MM.1S (cell line): Measurements from ENCODE around the gene NUB1.

Experiments
- DNase-seq: peaks from one replicate; pipeline ENCODE4 v3.0.0-alpha.2; 2015
- H2AFZ ChIP-seq: fragments of 300-600 bp; sonication (generic); 2 replicates; pipeline ENCODE4 v1.6.0; 2016; ENCODE audit warnings: antibody characterized with exemption, low read length
- H3F3A ChIP-seq: fragments of 300-600 bp; sonication (generic); 2 replicates; pipeline ENCODE4 v1.6.1; 2016; ENCODE audit warnings: mild to moderate bottlenecking, antibody characterized with exemption, low read length, moderate library complexity, mixed read lengths; ENCODE audit not compliant: insufficient read depth
- H3K27ac ChIP-seq: fragments of 300-600 bp; sonication (generic); 2 replicates; pipeline ENCODE4 v1.5.1; 2016; ENCODE audit warnings: mild to moderate bottlenecking, low read length
- H3K27me3 ChIP-seq: fragments of 300-600 bp; sonication (generic); replicated peaks from 2 replicates; pipeline ENCODE4 v1.6.0; 2016; ENCODE audit warnings: low read length; ENCODE audit not compliant: insufficient read depth
- H3K36me3 ChIP-seq: fragments of 300-600 bp; sonication (generic); replicated peaks from 2 replicates; pipeline ENCODE4 v1.6.1; 2016; ENCODE audit warnings: mild to moderate bottlenecking, low read length, mixed read lengths; ENCODE audit not compliant: insufficient read depth
- H3K4me1 ChIP-seq: fragments of 300-600 bp; sonication (generic); 2 replicates; pipeline ENCODE4 v1.6.1; 2016; ENCODE audit warnings: low read length, mixed read lengths
- H3K4me2 ChIP-seq: fragments of 300-600 bp; sonication (generic); 2 replicates; pipeline ENCODE4 v1.6.0; 2016; ENCODE audit warnings: low read depth, low read length
- H3K4me3 ChIP-seq: fragments of 300-600 bp; sonication (generic); 2 replicates; pipeline ENCODE4 v1.5.1; 2016; ENCODE audit warnings: low read length, mixed read lengths
- H3K79me2 ChIP-seq: fragments of 300-600 bp; sonication (generic); 2 replicates; pipeline ENCODE4 v1.6.1; 2016; ENCODE audit warnings: mixed run types, low read length, mixed read lengths
- H3K9ac ChIP-seq: fragments of 300-600 bp; sonication (generic); 2 replicates; pipeline ENCODE4 v1.6.1; 2016; ENCODE audit warnings: low read length, mixed read lengths
- H3K9me2 ChIP-seq: fragments of 300-600 bp; sonication (generic); replicated peaks from 2 replicates; pipeline ENCODE4 v1.6.1; 2016; ENCODE audit warnings: mild to moderate bottlenecking, low read length, mixed read lengths; ENCODE audit not compliant: insufficient read depth
- H3K9me3 ChIP-seq: fragments of 300-600 bp; sonication (generic); replicated peaks from 2 replicates; pipeline ENCODE4 v1.6.1; 2016; ENCODE audit warnings: mild to moderate bottlenecking, low read length, mixed read lengths; ENCODE audit not compliant: insufficient read depth
- H4K20me1 ChIP-seq: fragments of 300-600 bp; sonication (generic); 2 replicates; pipeline ENCODE4 v1.6.1; 2016; ENCODE audit warnings: mild to moderate bottlenecking, low read length, moderate library complexity, mixed read lengths; ENCODE audit not compliant: insufficient read depth
- EZH2 ChIP-seq: fragments of 300-600 bp; sonication (generic); optimal IDR thresholded peaks from 2 replicates; pipeline ENCODE3; 2017; ENCODE audit warnings: low read depth, mild to moderate bottlenecking, antibody characterized with exemption, low read length, mixed read lengths
- EZH2phosphoT487 ChIP-seq: fragments of 300-600 bp; sonication (generic); IDR thresholded peaks from 2 replicates; pipeline ENCODE4 v1.6.1; 2018; ENCODE audit warnings: antibody characterized with exemption, low read length
- TF ChIP-seq, protein P1 (sequence below): fragments of 300-600 bp; sonication (generic); IDR thresholded peaks from 2 replicates; pipeline ENCODE4 v1.5.1; 2016; ENCODE audit warnings: antibody characterized with exemption, low read length, mixed read lengths

NUB1 gene

DNA sequence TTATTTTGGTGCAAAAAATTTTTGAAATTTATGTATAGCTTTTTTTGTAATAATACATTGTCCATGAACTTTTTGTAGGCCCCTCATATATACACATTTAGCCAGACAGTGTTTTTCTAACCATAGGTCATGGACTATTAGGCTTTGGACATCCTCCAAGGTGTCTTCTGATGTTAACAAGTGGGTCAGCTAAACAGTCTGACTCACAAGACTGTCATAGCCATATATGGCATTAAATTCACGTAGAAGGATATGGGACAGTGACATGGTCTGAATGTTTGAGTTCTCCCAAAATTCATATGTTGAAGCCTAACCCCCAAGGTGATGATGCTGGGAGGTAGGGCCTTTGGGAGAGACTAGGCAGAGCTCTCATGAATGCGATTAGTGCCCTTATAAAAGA, 14.0 kb upstream of the NUB1 start:
- no peak overlapping the region for H3K4me2 ChIP-seq
- no peaks in the 10 kb centered on the region for H3F3A ChIP-seq
- H3K27me3 ChIP-seq: no peaks in the 10 kb centered on the region
- DNase-seq: no peak
- TF ChIP-seq EZH2: no peak
- TF ChIP-seq, protein P1, sequence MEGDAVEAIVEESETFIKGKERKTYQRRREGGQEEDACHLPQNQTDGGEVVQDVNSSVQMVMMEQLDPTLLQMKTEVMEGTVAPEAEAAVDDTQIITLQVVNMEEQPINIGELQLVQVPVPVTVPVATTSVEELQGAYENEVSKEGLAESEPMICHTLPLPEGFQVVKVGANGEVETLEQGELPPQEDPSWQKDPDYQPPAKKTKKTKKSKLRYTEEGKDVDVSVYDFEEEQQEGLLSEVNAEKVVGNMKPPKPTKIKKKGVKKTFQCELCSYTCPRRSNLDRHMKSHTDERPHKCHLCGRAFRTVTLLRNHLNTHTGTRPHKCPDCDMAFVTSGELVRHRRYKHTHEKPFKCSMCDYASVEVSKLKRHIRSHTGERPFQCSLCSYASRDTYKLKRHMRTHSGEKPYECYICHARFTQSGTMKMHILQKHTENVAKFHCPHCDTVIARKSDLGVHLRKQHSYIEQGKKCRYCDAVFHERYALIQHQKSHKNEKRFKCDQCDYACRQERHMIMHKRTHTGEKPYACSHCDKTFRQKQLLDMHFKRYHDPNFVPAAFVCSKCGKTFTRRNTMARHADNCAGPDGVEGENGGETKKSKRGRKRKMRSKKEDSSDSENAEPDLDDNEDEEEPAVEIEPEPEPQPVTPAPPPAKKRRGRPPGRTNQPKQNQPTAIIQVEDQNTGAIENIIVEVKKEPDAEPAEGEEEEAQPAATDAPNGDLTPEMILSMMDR: no peak
- no peak for TF ChIP-seq EZH2phosphoT487
- no peak overlapping the region for H3K4me3 ChIP-seq
- no peaks in the 10 kb centered on the region for H3K9me2 ChIP-seq
- H4K20me1 ChIP-seq: no peaks in the 10 kb centered on the region
- H3K9ac ChIP-seq: no peak overlapping the region
- H3K79me2 ChIP-seq: no peaks in the 10 kb centered on the region
- H2AFZ ChIP-seq: no peak overlapping the region
- H3K4me1 ChIP-seq: no peaks in the 10 kb centered on the region
- no peaks in the 10 kb centered on the region for H3K9me3 ChIP-seq
- H3K36me3 ChIP-seq: no peaks in the 10 kb centered on the region
- no peak overlapping the region for H3K27ac ChIP-seq

DNA sequence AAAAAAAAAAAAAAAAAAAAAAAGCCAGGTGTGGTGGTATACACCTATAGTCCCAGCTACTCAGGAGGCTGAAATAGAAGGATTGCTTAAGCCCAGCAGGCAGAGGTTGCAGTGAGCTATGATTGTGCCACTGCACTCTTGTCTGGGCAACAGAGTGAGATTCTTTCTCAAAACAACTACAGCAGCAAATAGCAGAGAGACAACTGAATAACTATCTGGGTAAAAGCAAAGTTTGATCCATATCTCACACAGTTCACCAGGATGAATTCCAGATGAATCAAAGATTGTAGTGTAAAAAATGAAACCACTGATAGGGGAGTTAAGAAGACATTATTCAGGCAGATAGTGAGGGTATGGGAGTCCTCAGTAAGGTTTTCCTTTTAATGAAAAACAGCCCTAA, 11.4 kb upstream of the NUB1 start:
- DNase-seq: no peak
- no peak overlapping the region for H2AFZ ChIP-seq
- H3F3A ChIP-seq: no peaks in the 10 kb centered on the region
- peaks cover 10% of the 10 kb centered on the region; the same call in 1 of the 2 replicates for H3K27me3 ChIP-seq
- H3K9me2 ChIP-seq: no peaks in the 10 kb centered on the region
- H3K4me2 ChIP-seq: no peak overlapping the region
- no peak overlapping the region for H3K9ac ChIP-seq
- TF ChIP-seq, protein P1: no peak
- TF ChIP-seq EZH2phosphoT487: no peak
- no peak for TF ChIP-seq EZH2
- H3K4me1 ChIP-seq: peaks cover 8% of the 10 kb centered on the region; the same call in 1 of the 2 replicates
- H3K9me3 ChIP-seq: no peaks in the 10 kb centered on the region
- H3K36me3 ChIP-seq: no peaks in the 10 kb centered on the region
- no peaks in the 10 kb centered on the region for H4K20me1 ChIP-seq
- H3K4me3 ChIP-seq: no peak overlapping the region
- no peak overlapping the region for H3K27ac ChIP-seq
- no peaks in the 10 kb centered on the region for H3K79me2 ChIP-seq

GRCh38 chr7:151330661-151331060, 11.0 kb upstream of the NUB1 start:
- Histone ChIP-seq H3K9me2 (no peaks in the 10 kb centered on the region), H2AFZ (no peak overlapping the region), H3K27ac (no peak overlapping the region), H3K4me2 (no peak overlapping the region), H3K36me3 (no peaks in the 10 kb centered on the region), H3K9me3 (no peaks in the 10 kb centered on the region), H3K79me2 (no peaks in the 10 kb centered on the region), H3K9ac (no peak overlapping the region), H4K20me1 (no peaks in the 10 kb centered on the region), H3K4me1 (peaks cover 8% of the 10 kb centered on the region; the same call in 1 of the 2 replicates), H3K27me3 (peaks cover 11% of the 10 kb centered on the region; the same call in 1 of the 2 replicates), H3K4me3 (no peak overlapping the region), H3F3A (no peaks in the 10 kb centered on the region)
- DNase-seq: no peak
- TF ChIP-seq, protein P1: no peak
- TF ChIP-seq EZH2 (no peak), EZH2phosphoT487 (no peak)
